Measurements from ENCODE around the gene CXCL6.

Gene CXCL6

GRCh38 chr4:73836373-73837279, at the start of gene CXCL6:
CXCL6 (plus strand) TSS chr4:73836678; CDS start chr4:73836751, 73 bp downstream.
- no peak for DNase-seq (ENCODE audit: low read depth)

GRCh38 chr4:73788411-73788810, 48.1 kb upstream of the CXCL6 start:
- no peak for DNase-seq (ENCODE audit: low read depth)

GRCh38 chr4:73798842-73799241, 37.6 kb upstream of the CXCL6 start:
- DNase-seq (ENCODE audit: low read depth): no peak

- no peak for DNase-seq (ENCODE audit: low read depth)
Observed at GRCh38 chr4:73800206-73800605, 36.3 kb upstream of the CXCL6 start.

GRCh38 chr4:73801692-73802091, 34.8 kb upstream of the CXCL6 start:
- no peak for DNase-seq (ENCODE audit: low read depth)

GRCh38 chr4:73803213-73803612, 33.3 kb upstream of the CXCL6 start:
- DNase-seq (ENCODE audit: low read depth): no peak

GRCh38 chr4:73810191-73810590, 26.3 kb upstream of the CXCL6 start:
- no peak for DNase-seq (ENCODE audit: low read depth)

GRCh38 chr4:73811841-73812240, 24.6 kb upstream of the CXCL6 start:
- no peak for DNase-seq (ENCODE audit: low read depth)

GRCh38 chr4:73814679-73815078, 21.8 kb upstream of the CXCL6 start:
- DNase-seq (ENCODE audit: low read depth): no peak

- DNase-seq (ENCODE audit: low read depth): no peak
Observed at GRCh38 chr4:73815145-73815544, 21.3 kb upstream of the CXCL6 start.

- DNase-seq (ENCODE audit: low read depth): no peak
Observed at GRCh38 chr4:73816814-73817213, 19.7 kb upstream of the CXCL6 start.

GRCh38 chr4:73817341-73817740, 19.1 kb upstream of the CXCL6 start:
- DNase-seq (ENCODE audit: low read depth): no peak

GRCh38 chr4:73821325-73821724, 15.2 kb upstream of the CXCL6 start:
- DNase-seq (ENCODE audit: low read depth): no peak

GRCh38 chr4:73822389-73822788, 14.1 kb upstream of the CXCL6 start:
- no peak for DNase-seq (ENCODE audit: low read depth)

GRCh38 chr4:73822812-73823504, 13.5 kb upstream of the CXCL6 start:
- DNase-seq (ENCODE audit: low read depth): no peak

GRCh38 chr4:73823760-73824159, 12.7 kb upstream of the CXCL6 start:
- DNase-seq (ENCODE audit: low read depth): no peak

- DNase-seq (ENCODE audit: low read depth): no peak
Observed at GRCh38 chr4:73828956-73829355, 7.5 kb upstream of the CXCL6 start.

- no peak for DNase-seq (ENCODE audit: low read depth)
Observed at GRCh38 chr4:73831569-73831968, 4.9 kb upstream of the CXCL6 start.

- DNase-seq (ENCODE audit: low read depth): no peak
Observed at GRCh38 chr4:73832651-73833237, 3.7 kb upstream of the CXCL6 start.

- DNase-seq (ENCODE audit: low read depth): no peak
Observed at GRCh38 chr4:73839071-73839470, 2.6 kb downstream of the CXCL6 start.

GRCh38 chr4:73839715-73840114, 3.2 kb downstream of the CXCL6 start:
- no peak for DNase-seq (ENCODE audit: low read depth)

- no peak for DNase-seq (ENCODE audit: low read depth)
Observed at GRCh38 chr4:73841243-73841925, 4.9 kb downstream of the CXCL6 start.

All from stimulated activated CD8-positive, alpha-beta memory T cell treated with anti-CD3 and anti-CD28 coated beads, Interleukin-15, amount 100 ng/mL, for 1 hour (primary cell).